Hematopoietic multipotent progenitor cell treated with erythropoietin and hydrocortisone succinate and interleukin-3 and kit ligand, for 6 days (in vitro differentiated cells): ENCODE measurements around the gene HDAC11.
A peak's percentile ranks its signal among the peaks of the same experiment; 100 is the strongest.

ENCODE experiments used
- DNase-seq: peaks from one replicate; pipeline ENCODE4 v3.0.0-alpha.2; 2015

HDAC11 gene

GRCh38 chr3:13545952-13546454 is 65.9 kb downstream of the HDAC11 start:
- no peak for DNase-seq

- DNase-seq = peak; percentile 89
These were observed 66.6 kb downstream of the HDAC11 start for GRCh38 chr3:13546667-13547171.

GRCh38 chr3:13547591-13548371 is 67.7 kb downstream of the HDAC11 start:
- no peak for DNase-seq

GRCh38 chr3:13548696-13549622 is 68.9 kb downstream of the HDAC11 start, which contains the start of gene FBLN2:
TSS of gene FBLN2 (plus strand) at chr3:13549125. CDS start at chr3:13570356, 21,231 bp downstream.
- peak; percentile 60 for DNase-seq

GRCh38 chr3:13549623-13550422 is 69.7 kb downstream of the HDAC11 start:
- peak; percentile 35 for DNase-seq

GRCh38 chr3:13550423-13550690 is 70.3 kb downstream of the HDAC11 start:
- DNase-seq = no peak

GRCh38 chr3:13550791-13551360 is 70.8 kb downstream of the HDAC11 start:
- DNase-seq = no peak

- no peak for DNase-seq
These were observed 72.9 kb downstream of the HDAC11 start for GRCh38 chr3:13552857-13553652.

- no peak for DNase-seq
These were observed 73.6 kb downstream of the HDAC11 start for GRCh38 chr3:13553686-13554085.

- DNase-seq = no peak
These were observed 75.6 kb downstream of the HDAC11 start for GRCh38 chr3:13555753-13556152.
